ENCODE results near the gene SLC3A2. TPM values are rescaled to one million over a fixed set of nuclear protein-coding genes. Genes with fewer than 3 reads are reported as not detected.
A peak's percentile ranks its signal among the peaks of the same experiment; 100 is the strongest.

Gene SLC3A2
- total and polyA plus RNA-seq, 2 of the 13 experiments (the other 11 are each of a cell fraction or from before 2014, with no cell fraction given), result 213 to 226 TPM

DNA sequence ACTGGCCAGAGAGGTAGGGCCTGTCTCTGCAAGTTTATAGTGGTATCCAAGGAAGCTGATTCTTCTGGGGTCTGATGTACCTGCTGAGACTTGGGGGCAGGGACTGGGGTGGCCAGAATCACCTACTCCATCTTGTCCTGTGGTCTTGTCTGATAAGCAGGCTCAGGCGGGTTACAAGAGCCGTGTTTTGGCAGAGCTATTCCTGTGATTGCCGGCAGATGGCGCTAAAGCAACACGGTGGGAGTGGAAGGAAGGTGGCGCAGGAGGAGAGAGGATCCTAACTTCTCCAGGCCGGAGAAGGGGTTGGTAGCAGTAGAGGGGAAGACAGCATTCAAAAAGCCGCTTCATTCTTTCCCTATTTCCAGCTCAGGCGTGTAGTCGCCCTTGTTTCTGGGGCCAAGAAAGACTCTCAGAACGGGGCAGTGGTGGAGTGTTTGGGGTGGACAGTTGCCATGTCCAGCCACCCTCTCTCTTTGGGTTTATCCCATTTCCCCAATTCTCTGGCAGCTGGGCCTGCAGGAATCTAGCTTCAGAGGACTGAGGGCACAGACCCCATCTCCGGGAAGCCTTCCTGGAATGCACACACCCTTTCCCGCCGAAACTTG lies 25.3 kb downstream of the SLC3A2 start (continued):
- TF ChIP-seq, protein P1, sequence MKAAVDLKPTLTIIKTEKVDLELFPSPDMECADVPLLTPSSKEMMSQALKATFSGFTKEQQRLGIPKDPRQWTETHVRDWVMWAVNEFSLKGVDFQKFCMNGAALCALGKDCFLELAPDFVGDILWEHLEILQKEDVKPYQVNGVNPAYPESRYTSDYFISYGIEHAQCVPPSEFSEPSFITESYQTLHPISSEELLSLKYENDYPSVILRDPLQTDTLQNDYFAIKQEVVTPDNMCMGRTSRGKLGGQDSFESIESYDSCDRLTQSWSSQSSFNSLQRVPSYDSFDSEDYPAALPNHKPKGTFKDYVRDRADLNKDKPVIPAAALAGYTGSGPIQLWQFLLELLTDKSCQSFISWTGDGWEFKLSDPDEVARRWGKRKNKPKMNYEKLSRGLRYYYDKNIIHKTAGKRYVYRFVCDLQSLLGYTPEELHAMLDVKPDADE (CRISPR knock-in tag; IDR thresholded peaks at IDR 0.05), result no peak
- TF ChIP-seq ZNF83 (CRISPR knock-in tag; IDR thresholded peaks at IDR 0.05; ENCODE audit: borderline replicate concordance) (no peak), SOX5 (CRISPR knock-in tag; IDR thresholded peaks at IDR 0.05; ENCODE audit: borderline replicate concordance) (no peak), GATAD1 (CRISPR knock-in tag; IDR thresholded peaks at IDR 0.05) (0 out of 2 replicates have a peak, but pooled peaks have one; percentile 13), KDM3A (CRISPR knock-in tag; IDR thresholded peaks at IDR 0.05; ENCODE audit: low read depth) (0 out of 2 replicates have a peak, but pooled peaks have one; percentile 42), ZNF484 (CRISPR knock-in tag; IDR thresholded peaks at IDR 0.05; ENCODE audit: borderline replicate concordance, low read depth) (no peak), ZNF20 (CRISPR knock-in tag; IDR thresholded peaks at IDR 0.05) (no peak), TCF12 (IDR thresholded peaks at IDR 0.05) (no peak), TCF12 (CRISPR knock-in tag; IDR thresholded peaks at IDR 0.05) (no peak), ZNF782 (CRISPR knock-in tag; IDR thresholded peaks at IDR 0.05; ENCODE audit: borderline replicate concordance) (no peak), TP53 (CRISPR knock-in tag; conservative IDR thresholded peaks at IDR 0.05) (no peak), ZNF607 (CRISPR knock-in tag; IDR thresholded peaks at IDR 0.05; ENCODE audit: borderline replicate concordance) (no peak), MAFG (CRISPR knock-in tag; IDR thresholded peaks at IDR 0.05) (no peak), ZNF33B (CRISPR knock-in tag; IDR thresholded peaks at IDR 0.05) (no peak)
- TF ChIP-seq, protein P2, sequence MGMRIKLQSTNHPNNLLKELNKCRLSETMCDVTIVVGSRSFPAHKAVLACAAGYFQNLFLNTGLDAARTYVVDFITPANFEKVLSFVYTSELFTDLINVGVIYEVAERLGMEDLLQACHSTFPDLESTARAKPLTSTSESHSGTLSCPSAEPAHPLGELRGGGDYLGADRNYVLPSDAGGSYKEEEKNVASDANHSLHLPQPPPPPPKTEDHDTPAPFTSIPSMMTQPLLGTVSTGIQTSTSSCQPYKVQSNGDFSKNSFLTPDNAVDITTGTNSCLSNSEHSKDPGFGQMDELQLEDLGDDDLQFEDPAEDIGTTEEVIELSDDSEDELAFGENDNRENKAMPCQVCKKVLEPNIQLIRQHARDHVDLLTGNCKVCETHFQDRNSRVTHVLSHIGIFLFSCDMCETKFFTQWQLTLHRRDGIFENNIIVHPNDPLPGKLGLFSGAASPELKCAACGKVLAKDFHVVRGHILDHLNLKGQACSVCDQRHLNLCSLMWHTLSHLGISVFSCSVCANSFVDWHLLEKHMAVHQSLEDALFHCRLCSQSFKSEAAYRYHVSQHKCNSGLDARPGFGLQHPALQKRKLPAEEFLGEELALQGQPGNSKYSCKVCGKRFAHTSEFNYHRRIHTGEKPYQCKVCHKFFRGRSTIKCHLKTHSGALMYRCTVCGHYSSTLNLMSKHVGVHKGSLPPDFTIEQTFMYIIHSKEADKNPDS (CRISPR knock-in tag; IDR thresholded peaks at IDR 0.05), result no peak
- TF ChIP-seq, protein P3, sequence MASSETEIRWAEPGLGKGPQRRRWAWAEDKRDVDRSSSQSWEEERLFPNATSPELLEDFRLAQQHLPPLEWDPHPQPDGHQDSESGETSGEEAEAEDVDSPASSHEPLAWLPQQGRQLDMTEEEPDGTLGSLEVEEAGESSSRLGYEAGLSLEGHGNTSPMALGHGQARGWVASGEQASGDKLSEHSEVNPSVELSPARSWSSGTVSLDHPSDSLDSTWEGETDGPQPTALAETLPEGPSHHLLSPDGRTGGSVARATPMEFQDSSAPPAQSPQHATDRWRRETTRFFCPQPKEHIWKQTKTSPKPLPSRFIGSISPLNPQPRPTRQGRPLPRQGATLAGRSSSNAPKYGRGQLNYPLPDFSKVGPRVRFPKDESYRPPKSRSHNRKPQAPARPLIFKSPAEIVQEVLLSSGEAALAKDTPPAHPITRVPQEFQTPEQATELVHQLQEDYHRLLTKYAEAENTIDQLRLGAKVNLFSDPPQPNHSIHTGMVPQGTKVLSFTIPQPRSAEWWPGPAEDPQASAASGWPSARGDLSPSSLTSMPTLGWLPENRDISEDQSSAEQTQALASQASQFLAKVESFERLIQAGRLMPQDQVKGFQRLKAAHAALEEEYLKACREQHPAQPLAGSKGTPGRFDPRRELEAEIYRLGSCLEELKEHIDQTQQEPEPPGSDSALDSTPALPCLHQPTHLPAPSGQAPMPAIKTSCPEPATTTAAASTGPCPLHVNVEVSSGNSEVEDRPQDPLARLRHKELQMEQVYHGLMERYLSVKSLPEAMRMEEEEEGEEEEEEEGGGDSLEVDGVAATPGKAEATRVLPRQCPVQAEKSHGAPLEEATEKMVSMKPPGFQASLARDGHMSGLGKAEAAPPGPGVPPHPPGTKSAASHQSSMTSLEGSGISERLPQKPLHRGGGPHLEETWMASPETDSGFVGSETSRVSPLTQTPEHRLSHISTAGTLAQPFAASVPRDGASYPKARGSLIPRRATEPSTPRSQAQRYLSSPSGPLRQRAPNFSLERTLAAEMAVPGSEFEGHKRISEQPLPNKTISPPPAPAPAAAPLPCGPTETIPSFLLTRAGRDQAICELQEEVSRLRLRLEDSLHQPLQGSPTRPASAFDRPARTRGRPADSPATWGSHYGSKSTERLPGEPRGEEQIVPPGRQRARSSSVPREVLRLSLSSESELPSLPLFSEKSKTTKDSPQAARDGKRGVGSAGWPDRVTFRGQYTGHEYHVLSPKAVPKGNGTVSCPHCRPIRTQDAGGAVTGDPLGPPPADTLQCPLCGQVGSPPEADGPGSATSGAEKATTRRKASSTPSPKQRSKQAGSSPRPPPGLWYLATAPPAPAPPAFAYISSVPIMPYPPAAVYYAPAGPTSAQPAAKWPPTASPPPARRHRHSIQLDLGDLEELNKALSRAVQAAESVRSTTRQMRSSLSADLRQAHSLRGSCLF (CRISPR knock-in tag; IDR thresholded peaks at IDR 0.05; ENCODE audit: borderline replicate concordance), result no peak
- TF ChIP-seq, protein P4, sequence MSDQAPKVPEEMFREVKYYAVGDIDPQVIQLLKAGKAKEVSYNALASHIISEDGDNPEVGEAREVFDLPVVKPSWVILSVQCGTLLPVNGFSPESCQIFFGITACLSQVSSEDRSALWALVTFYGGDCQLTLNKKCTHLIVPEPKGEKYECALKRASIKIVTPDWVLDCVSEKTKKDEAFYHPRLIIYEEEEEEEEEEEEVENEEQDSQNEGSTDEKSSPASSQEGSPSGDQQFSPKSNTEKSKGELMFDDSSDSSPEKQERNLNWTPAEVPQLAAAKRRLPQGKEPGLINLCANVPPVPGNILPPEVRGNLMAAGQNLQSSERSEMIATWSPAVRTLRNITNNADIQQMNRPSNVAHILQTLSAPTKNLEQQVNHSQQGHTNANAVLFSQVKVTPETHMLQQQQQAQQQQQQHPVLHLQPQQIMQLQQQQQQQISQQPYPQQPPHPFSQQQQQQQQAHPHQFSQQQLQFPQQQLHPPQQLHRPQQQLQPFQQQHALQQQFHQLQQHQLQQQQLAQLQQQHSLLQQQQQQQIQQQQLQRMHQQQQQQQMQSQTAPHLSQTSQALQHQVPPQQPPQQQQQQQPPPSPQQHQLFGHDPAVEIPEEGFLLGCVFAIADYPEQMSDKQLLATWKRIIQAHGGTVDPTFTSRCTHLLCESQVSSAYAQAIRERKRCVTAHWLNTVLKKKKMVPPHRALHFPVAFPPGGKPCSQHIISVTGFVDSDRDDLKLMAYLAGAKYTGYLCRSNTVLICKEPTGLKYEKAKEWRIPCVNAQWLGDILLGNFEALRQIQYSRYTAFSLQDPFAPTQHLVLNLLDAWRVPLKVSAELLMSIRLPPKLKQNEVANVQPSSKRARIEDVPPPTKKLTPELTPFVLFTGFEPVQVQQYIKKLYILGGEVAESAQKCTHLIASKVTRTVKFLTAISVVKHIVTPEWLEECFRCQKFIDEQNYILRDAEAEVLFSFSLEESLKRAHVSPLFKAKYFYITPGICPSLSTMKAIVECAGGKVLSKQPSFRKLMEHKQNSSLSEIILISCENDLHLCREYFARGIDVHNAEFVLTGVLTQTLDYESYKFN (CRISPR knock-in tag; conservative IDR thresholded peaks at IDR 0.05), result no peak
